Neural cell (in vitro differentiated cells): ENCODE data around the gene MAB21L4. TPM values are rescaled to one million over a fixed set of nuclear protein-coding genes. Genes with fewer than 3 reads are reported as not detected.

Source experiments
- H2AFZ ChIP-seq: fragments of 200-600, 300-800 bp; sonication (generic), shearing (Covaris generic); 2 replicates; pipeline ENCODE4 v1.6.0; 2014; ENCODE audit warnings: low read depth, mild to moderate bottlenecking, antibody characterized with exemption, low read length, moderate library complexity
- H3F3A ChIP-seq: fragments of 200-600 bp; shearing (Covaris generic); 2 replicates; pipeline ENCODE4 v1.6.1; 2016; ENCODE audit warnings: mild to moderate bottlenecking, moderate library complexity, mixed read lengths, antibody characterized with exemption, low read length; ENCODE audit not compliant: insufficient read depth, poor library complexity, severe bottlenecking
- H3K27ac ChIP-seq: fragments of 200-600, 300-800 bp; sonication (generic), shearing (Covaris generic); 2 replicates; pipeline ENCODE4 v1.5.1; 2014; ENCODE audit warnings: mild to moderate bottlenecking, low read length, moderate library complexity
- H3K27me3 ChIP-seq: fragments of 300-800, 200-600 bp; sonication (generic), shearing (Covaris generic); 2 replicates; pipeline ENCODE4 v1.6.0; 2014; ENCODE audit warnings: mild to moderate bottlenecking, low read depth, low read length, moderate library complexity; ENCODE audit not compliant: insufficient read depth
- H3K36me3 ChIP-seq: fragments of 300-800, 200-600 bp; sonication (generic), shearing (Covaris generic); 2 replicates; pipeline ENCODE4 v1.5.1; 2014; ENCODE audit warnings: mild to moderate bottlenecking, antibody characterized with exemption, low read length, moderate library complexity; ENCODE audit not compliant: insufficient read depth
- H3K4me2 ChIP-seq: fragments of 300-800, 200-600 bp; sonication (generic), shearing (Covaris generic); 2 replicates; pipeline ENCODE4 v1.6.0; 2014; ENCODE audit warnings: mild to moderate bottlenecking, low read length
- H3K4me3 ChIP-seq: fragments of 300-800, 200-600 bp; sonication (generic), shearing (Covaris generic); 2 replicates; pipeline ENCODE4 v1.5.1; 2014; ENCODE audit warnings: mild to moderate bottlenecking, low read length, moderate library complexity
- H3K79me2 ChIP-seq: fragments of 200-600 bp; shearing (Covaris generic); replicated peaks from 2 replicates; pipeline ENCODE4 v1.6.0; 2014; ENCODE audit warnings: mild to moderate bottlenecking, low read length, moderate library complexity; ENCODE audit not compliant: insufficient read depth
- H3K9ac ChIP-seq: fragments of 300-800, 200-600 bp; sonication (generic), shearing (Covaris generic); 2 replicates; pipeline ENCODE4 v1.6.1; 2016; ENCODE audit warnings: mild to moderate bottlenecking, low read length, mixed read lengths
- H3K9me2 ChIP-seq: fragments of 200-600 bp; shearing (Covaris generic); 2 replicates; pipeline ENCODE4 v1.6.1; 2016; ENCODE audit warnings: mild to moderate bottlenecking, low read length, mixed read lengths; ENCODE audit not compliant: insufficient read depth
- H3K9me3 ChIP-seq: fragments of 200-600, 300-800 bp; sonication (generic), shearing (Covaris generic); 2 replicates; pipeline ENCODE4 v1.6.1; 2016; ENCODE audit warnings: mild to moderate bottlenecking, mixed run types, low read length, moderate library complexity, mixed read lengths
- H4K20me1 ChIP-seq: fragments of 200-600 bp; shearing (Covaris generic); 2 replicates; pipeline ENCODE4 v1.6.1; 2016; ENCODE audit warnings: mild to moderate bottlenecking, mixed run types; ENCODE audit not compliant: insufficient read depth
- CTCF ChIP-seq: fragments of 450-650 bp; IDR thresholded peaks from 2 replicates; pipeline ENCODE4 v1.5.1; 2014; ENCODE audit warnings: antibody characterized with exemption, mild to moderate bottlenecking, moderate library complexity; ENCODE audit not compliant: poor library complexity, severe bottlenecking
- EP300 ChIP-seq: fragments of 450-650 bp; conservative IDR thresholded peaks from 2 replicates; pipeline ENCODE4 v1.6.1; 2014; ENCODE audit warnings: antibody characterized with exemption, mild to moderate bottlenecking, moderate library complexity; ENCODE audit not compliant: poor library complexity, severe bottlenecking
- EZH2 ChIP-seq: fragments of 200-600, 300-800 bp; shearing (Covaris generic), sonication (generic); IDR thresholded peaks from 2 replicates; pipeline ENCODE4 v1.6.1; 2014; ENCODE audit warnings: antibody characterized with exemption, low read length, borderline replicate concordance, mild to moderate bottlenecking; ENCODE audit not compliant: insufficient read depth, poor library complexity, severe bottlenecking
- MXI1 ChIP-seq: fragments of 450-650 bp; conservative IDR thresholded peaks from 2 replicates; pipeline ENCODE4 v1.6.1; 2014; ENCODE audit warnings: antibody characterized with exemption, mild to moderate bottlenecking; ENCODE audit not compliant: poor library complexity, severe bottlenecking
- POLR2AphosphoS5 ChIP-seq: IDR thresholded peaks from 2 replicates; pipeline ENCODE4 v1.6.1; 2012
- RAD21 ChIP-seq: fragments of 450-650 bp; conservative IDR thresholded peaks from 2 replicates; pipeline ENCODE4 v1.6.1; 2014; ENCODE audit warnings: antibody characterized with exemption, mild to moderate bottlenecking, moderate library complexity
- SMC3 ChIP-seq: fragments of 450-650 bp; conservative IDR thresholded peaks from 2 replicates; pipeline ENCODE4 v1.6.1; 2014; ENCODE audit warnings: antibody characterized with exemption, mild to moderate bottlenecking, moderate library complexity; ENCODE audit not compliant: poor library complexity
- TAF1 ChIP-seq: IDR thresholded peaks from 2 replicates; pipeline ENCODE4 v1.6.1; 2012; ENCODE audit warnings: low read depth
- polyA plus RNA-seq: library from polyadenylated mRNA; depleted of rRNA; stranded (reverse); fragments of >200 nt; gene quantifications from 2 replicates; pipeline ENCODE4 v1.2.3, GENCODE V29; 2014
- TF ChIP-seq, protein P1 (sequence below): IDR thresholded peaks from 2 replicates; pipeline ENCODE4 v1.6.1; 2012; ENCODE audit warnings: borderline replicate concordance

MAB21L4 gene
- polyA plus RNA-seq, 1 donor from 2014 or later = not detected

DNA sequence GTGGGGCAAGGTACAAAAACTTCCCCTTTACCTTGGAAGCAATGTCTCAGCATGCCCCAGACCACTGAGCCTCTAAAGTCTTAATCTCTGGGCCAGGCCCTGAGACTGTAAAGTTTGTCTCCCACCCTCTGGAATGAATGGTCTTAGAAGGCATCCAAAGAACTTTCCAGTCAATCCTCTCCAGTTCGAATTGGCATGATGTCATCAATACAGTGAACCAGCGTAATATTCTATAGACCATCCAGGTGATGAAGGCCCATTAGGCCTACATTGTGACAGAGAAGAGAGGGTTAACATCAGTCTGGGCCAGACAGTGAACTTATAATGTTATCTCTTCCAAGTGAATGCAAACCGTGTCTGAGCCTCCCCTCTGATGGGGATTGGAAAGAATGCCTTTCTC, 11.2 kb downstream of the MAB21L4 start:
- Histone ChIP-seq H2AFZ (no peak overlapping the region), H3K4me2 (no peak overlapping the region), H3F3A (no peaks in the 10 kb centered on the region), H3K4me3 (no peak overlapping the region), H4K20me1 (no peaks in the 10 kb centered on the region), H3K27me3 (no peaks in the 10 kb centered on the region), H3K79me2 (no peaks in the 10 kb centered on the region), H3K27ac (no peak overlapping the region), H3K9me2 (no peaks in the 10 kb centered on the region), H3K9me3 (no peaks in the 10 kb centered on the region), H3K9ac (no peak overlapping the region), H3K36me3 (no peaks in the 10 kb centered on the region)
- TF ChIP-seq, protein P1, sequence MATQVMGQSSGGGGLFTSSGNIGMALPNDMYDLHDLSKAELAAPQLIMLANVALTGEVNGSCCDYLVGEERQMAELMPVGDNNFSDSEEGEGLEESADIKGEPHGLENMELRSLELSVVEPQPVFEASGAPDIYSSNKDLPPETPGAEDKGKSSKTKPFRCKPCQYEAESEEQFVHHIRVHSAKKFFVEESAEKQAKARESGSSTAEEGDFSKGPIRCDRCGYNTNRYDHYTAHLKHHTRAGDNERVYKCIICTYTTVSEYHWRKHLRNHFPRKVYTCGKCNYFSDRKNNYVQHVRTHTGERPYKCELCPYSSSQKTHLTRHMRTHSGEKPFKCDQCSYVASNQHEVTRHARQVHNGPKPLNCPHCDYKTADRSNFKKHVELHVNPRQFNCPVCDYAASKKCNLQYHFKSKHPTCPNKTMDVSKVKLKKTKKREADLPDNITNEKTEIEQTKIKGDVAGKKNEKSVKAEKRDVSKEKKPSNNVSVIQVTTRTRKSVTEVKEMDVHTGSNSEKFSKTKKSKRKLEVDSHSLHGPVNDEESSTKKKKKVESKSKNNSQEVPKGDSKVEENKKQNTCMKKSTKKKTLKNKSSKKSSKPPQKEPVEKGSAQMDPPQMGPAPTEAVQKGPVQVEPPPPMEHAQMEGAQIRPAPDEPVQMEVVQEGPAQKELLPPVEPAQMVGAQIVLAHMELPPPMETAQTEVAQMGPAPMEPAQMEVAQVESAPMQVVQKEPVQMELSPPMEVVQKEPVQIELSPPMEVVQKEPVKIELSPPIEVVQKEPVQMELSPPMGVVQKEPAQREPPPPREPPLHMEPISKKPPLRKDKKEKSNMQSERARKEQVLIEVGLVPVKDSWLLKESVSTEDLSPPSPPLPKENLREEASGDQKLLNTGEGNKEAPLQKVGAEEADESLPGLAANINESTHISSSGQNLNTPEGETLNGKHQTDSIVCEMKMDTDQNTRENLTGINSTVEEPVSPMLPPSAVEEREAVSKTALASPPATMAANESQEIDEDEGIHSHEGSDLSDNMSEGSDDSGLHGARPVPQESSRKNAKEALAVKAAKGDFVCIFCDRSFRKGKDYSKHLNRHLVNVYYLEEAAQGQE = no peak
- TF ChIP-seq SMC3 = no peak
- TF ChIP-seq MXI1 = no peak
- no peak for TF ChIP-seq EZH2
- TF ChIP-seq TAF1 = no peak
- no peak for TF ChIP-seq POLR2AphosphoS5
- TF ChIP-seq EP300 = no peak
- no peak for TF ChIP-seq RAD21
- TF ChIP-seq CTCF = no peak

- no peak overlapping the region for H3K4me2 ChIP-seq
- H3K4me3 ChIP-seq = no peak overlapping the region
- H3K36me3 ChIP-seq = no peaks in the 10 kb centered on the region
- H3F3A ChIP-seq = no peaks in the 10 kb centered on the region
- H3K9me3 ChIP-seq = no peaks in the 10 kb centered on the region
- H2AFZ ChIP-seq = no peak overlapping the region
- no peaks in the 10 kb centered on the region for H3K79me2 ChIP-seq
- H3K9me2 ChIP-seq = no peaks in the 10 kb centered on the region
- TF ChIP-seq, protein P1 = no peak
- TF ChIP-seq EZH2 (no peak), EP300 (no peak), MXI1 (no peak), SMC3 (no peak), TAF1 (no peak), RAD21 (no peak), CTCF (no peak), POLR2AphosphoS5 (no peak)
- H4K20me1 ChIP-seq = no peaks in the 10 kb centered on the region
- no peaks in the 10 kb centered on the region for H3K27me3 ChIP-seq
- no peak overlapping the region for H3K9ac ChIP-seq
- H3K27ac ChIP-seq = no peak overlapping the region
Observed at GRCh38 chr2:240884221-240884620, 11.7 kb downstream of the MAB21L4 start.
